SJSA1 (cell line): Measurements from ENCODE around the gene TRANK1. TPM values are rescaled to one million over a fixed set of nuclear protein-coding genes. Genes with fewer than 3 reads are reported as not detected.

Experiments used
- DNase-seq, 2 experiments: peaks; one replicate each; pipeline ENCODE4 v3.0.0-alpha.2; 2015 to 2020; ENCODE audit warnings: low spot score in 2 of 2, low read depth in 1 of 2
- H3K27ac ChIP-seq: fragments of 250-450 bp; sonication (Bioruptor Pico); 2 replicates; pipeline ENCODE4 v1.5.1; 2020; ENCODE audit warnings: mild to moderate bottlenecking, moderate library complexity
- H3K27me3 ChIP-seq: fragments of 250-450 bp; sonication (Bioruptor Pico); replicated peaks from 2 replicates; pipeline ENCODE4 v1.5.1; 2020; ENCODE audit warnings: mild to moderate bottlenecking, moderate library complexity
- H3K36me3 ChIP-seq: fragments of 250-450 bp; sonication (Bioruptor Pico); 2 replicates; pipeline ENCODE4 v1.5.1; 2020; ENCODE audit warnings: mild to moderate bottlenecking
- H3K4me1 ChIP-seq: fragments of 250-450 bp; sonication (Bioruptor Pico); replicated peaks from 2 replicates; pipeline ENCODE4 v1.6.1; 2021; ENCODE audit warnings: mild to moderate bottlenecking
- H3K4me3 ChIP-seq: fragments of 250-450 bp; sonication (Bioruptor Pico); 2 replicates; pipeline ENCODE4 v1.5.1; 2020; ENCODE audit warnings: mild to moderate bottlenecking
- H3K9me3 ChIP-seq: fragments of 250-450 bp; sonication (Bioruptor Pico); replicated peaks from 2 replicates; pipeline ENCODE4 v1.5.1; 2020; ENCODE audit warnings: mild to moderate bottlenecking
- total RNA-seq: library from RNA; depleted of rRNA; stranded (reverse); fragments of >200 nt; shearing (Covaris generic); gene quantifications from 2 replicates; pipeline ENCODE4 v1.2.3, GENCODE V29; 2014; rRNA removed

The TRANK1 gene
- total RNA-seq, 1 experiment from 2014 or later = 2.4 TPM

DNA sequence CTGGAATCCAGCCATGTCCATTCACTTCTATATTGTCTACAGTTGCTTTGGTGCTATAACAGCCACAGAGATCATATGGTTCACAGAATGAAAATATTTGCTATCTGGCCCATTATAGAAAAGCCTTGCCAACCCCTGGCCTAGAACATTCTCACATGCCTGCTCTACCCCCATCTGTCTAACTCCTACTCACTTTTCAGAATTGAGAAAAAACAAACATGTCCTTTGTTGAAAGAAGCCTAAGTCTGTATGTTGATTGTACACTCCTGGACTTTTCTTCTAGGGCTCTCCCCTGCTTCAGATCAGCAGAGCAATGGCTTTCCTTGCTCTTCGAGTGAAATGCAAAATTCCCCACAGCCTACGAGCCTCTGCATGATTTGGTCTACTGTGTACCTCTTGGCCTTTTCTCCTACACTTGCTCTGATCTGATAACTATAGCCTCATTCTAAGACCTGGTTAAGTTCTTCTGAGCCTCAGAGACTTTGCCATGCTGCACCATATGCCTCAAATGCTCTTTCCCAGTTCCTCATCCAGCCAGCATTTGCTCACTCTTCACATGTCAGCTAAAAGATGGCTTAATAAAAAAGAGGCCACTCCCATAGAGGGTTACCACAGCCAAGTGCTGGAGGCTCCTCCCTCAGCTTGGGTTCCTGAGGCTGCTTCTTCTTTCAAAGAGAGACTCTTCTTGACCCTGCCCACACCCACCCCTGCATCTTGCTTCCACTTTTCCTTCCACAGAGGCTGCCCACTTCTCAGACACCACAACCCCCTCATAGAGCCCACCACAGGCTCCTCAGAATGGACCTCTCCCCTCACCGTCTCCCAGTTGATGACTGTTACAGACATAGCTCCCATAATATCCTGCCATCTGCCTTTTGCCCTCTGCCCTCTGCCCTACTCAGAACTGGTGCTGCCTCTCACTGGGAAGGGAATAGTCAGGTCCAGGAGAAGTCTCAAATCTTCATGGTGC, 157.6 kb downstream of the TRANK1 start:
- DNase-seq = no peak
- Histone ChIP-seq H3K4me3 (no peak overlapping the region), H3K36me3 (no peaks in the 10 kb centered on the region), H3K9me3 (no peaks in the 10 kb centered on the region), H3K27ac (no peak overlapping the region), H3K27me3 (0 out of 2 replicates have a peak, but pooled peaks cover 5% of the 10 kb centered on the region), H3K4me1 (no peaks in the 10 kb centered on the region)

DNA sequence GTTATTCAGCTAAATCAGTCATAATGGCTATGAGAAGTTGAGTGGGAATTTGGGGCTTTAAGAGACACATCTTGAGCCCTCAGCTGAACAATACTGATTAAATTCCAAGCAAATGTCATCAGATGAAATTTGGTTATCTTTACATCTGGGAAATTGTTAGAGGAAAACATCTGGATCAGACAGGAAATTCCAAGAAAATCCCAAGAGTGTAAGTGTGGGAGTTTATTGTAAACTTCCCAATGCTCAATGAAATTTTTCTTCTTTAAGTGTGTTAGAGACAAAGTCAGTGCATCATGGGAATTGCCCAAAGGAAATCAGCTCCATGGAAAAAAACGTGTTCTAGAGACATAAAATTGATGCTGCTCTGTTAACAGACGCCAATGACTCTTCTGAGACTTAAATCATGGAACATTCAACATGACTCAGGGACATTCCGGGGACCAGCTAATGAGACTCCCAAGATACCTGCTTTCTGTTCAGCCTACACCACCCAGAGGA, 160.7 kb downstream of the TRANK1 start:
- H3K36me3 ChIP-seq = no peaks in the 10 kb centered on the region
- H3K4me3 ChIP-seq = no peak overlapping the region
- H3K4me1 ChIP-seq = no peaks in the 10 kb centered on the region
- no peaks in the 10 kb centered on the region for H3K27me3 ChIP-seq
- DNase-seq = no peak
- H3K9me3 ChIP-seq = no peaks in the 10 kb centered on the region
- no peak overlapping the region for H3K27ac ChIP-seq

- no peak for DNase-seq
- no peak overlapping the region for H3K4me3 ChIP-seq
- H3K4me1 ChIP-seq = no peaks in the 10 kb centered on the region
- no peaks in the 10 kb centered on the region for H3K9me3 ChIP-seq
- H3K36me3 ChIP-seq = no peaks in the 10 kb centered on the region
- H3K27ac ChIP-seq = no peak overlapping the region
- no peaks in the 10 kb centered on the region for H3K27me3 ChIP-seq
These were observed 167.2 kb downstream of the TRANK1 start for GRCh38 chr3:36777424-36778218.

Other genes starting within 250 kb of the TRANK1 start
- gene DCLK3, start 180.5 kb downstream of the TRANK1 start, total RNA-seq = not detected in 2 replicates
- gene EPM2AIP1, start 48.1 kb upstream of the TRANK1 start, total RNA-seq = 4.6 and 7.8 TPM in 2 replicates
- gene MLH1, start 48.5 kb upstream of the TRANK1 start, total RNA-seq = 43.1 and 98.5 TPM in 2 replicates
- gene LRRFIP2, start 229.5 kb upstream of the TRANK1 start, total RNA-seq = 60.6 and 67.5 TPM in 2 replicates